ENCODE data around the gene CDC34.

DNA sequence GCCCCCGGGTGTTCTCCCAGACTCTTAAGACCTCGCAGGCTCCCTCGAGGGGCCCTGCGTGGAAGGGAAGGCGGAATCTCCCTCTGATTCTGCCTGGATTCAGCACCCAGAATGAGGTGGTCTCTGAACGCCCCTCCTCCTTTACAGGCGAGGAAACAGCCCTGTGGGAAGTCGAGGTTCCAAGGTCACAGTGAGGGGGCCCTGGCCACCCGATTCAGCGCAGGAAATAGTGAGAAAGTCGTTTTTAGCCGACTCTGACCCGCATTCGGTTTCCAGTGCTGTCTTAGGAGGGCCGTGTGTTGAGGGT lies 41.9 kb downstream of the CDC34 start:
- TF ChIP-seq, protein P1, sequence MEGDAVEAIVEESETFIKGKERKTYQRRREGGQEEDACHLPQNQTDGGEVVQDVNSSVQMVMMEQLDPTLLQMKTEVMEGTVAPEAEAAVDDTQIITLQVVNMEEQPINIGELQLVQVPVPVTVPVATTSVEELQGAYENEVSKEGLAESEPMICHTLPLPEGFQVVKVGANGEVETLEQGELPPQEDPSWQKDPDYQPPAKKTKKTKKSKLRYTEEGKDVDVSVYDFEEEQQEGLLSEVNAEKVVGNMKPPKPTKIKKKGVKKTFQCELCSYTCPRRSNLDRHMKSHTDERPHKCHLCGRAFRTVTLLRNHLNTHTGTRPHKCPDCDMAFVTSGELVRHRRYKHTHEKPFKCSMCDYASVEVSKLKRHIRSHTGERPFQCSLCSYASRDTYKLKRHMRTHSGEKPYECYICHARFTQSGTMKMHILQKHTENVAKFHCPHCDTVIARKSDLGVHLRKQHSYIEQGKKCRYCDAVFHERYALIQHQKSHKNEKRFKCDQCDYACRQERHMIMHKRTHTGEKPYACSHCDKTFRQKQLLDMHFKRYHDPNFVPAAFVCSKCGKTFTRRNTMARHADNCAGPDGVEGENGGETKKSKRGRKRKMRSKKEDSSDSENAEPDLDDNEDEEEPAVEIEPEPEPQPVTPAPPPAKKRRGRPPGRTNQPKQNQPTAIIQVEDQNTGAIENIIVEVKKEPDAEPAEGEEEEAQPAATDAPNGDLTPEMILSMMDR (IDR thresholded peaks at IDR 0.05; ENCODE audit: insufficient read depth, low read length, poor library complexity, severe bottlenecking), result no peak
- no peak for TF ChIP-seq EZH2phosphoT487 (conservative IDR thresholded peaks at IDR 0.05; ENCODE audit: low read length)
